ENCODE measurements around the gene HMGB1. TPM values are rescaled to one million over a fixed set of nuclear protein-coding genes. Genes with fewer than 3 reads are reported as not detected.

The HMGB1 gene
- total RNA-seq, 2 donors from 2014 or later: 264 to 274 TPM

- Histone ChIP-seq H3K36me3 (no peaks in the 10 kb centered on the region), H3K9me3 (no peaks in the 10 kb centered on the region), H3K27me3 (replicated peaks; ENCODE audit: insufficient read depth) (no peaks in the 10 kb centered on the region), H3K4me3 (no peak overlapping the region), H3K4me1 (replicated peaks) (peaks cover 4% of the 10 kb centered on the region), H3K27ac (peak overlapping the region in 1 of 2 donors; percentile 17)
- WGBS: 47% methylated on average over 6 of the region's 6 CpGs
- intact Hi-C loops (cut with DNase I): no loop called here
- TF ChIP-seq POLR2A (IDR thresholded peaks at IDR 0.05) (no peak), CTCF (IDR thresholded peaks at IDR 0.05) (no peak), POLR2AphosphoS5 (IDR thresholded peaks at IDR 0.05) (peak; percentile 58)
- peak; percentile 42 for DNase-seq (ENCODE audit: low spot score)
Observed at GRCh38 chr13:30480292-30480950, 14.7 kb upstream of the HMGB1 start.

GRCh38 chr13:30479883-30480219 lies 14.1 kb upstream of the HMGB1 start:
- no peak for DNase-seq (ENCODE audit: low spot score)
- WGBS: 81% methylated on average over 1 of the region's 1 CpG
- intact Hi-C loops (cut with DNase I): no loop called here

GRCh38 chr13:30479154-30479882 lies 13.6 kb upstream of the HMGB1 start:
- no peak for DNase-seq (ENCODE audit: low spot score)
- intact Hi-C loops (cut with DNase I): no loop called here
- Histone ChIP-seq H3K27ac (no peak overlapping the region), H3K4me3 (no peak overlapping the region), H3K27me3 (replicated peaks; ENCODE audit: insufficient read depth) (no peaks in the 10 kb centered on the region), H3K36me3 (no peaks in the 10 kb centered on the region), H3K4me1 (replicated peaks) (peaks cover 4% of the 10 kb centered on the region), H3K9me3 (no peaks in the 10 kb centered on the region)
- TF ChIP-seq POLR2AphosphoS5 (IDR thresholded peaks at IDR 0.05): no peak
- no peak for TF ChIP-seq POLR2A (IDR thresholded peaks at IDR 0.05)
- TF ChIP-seq CTCF (IDR thresholded peaks at IDR 0.05): no peak
- WGBS: 77% methylated on average over 5 of the region's 5 CpGs

More at GRCh38 chr13:30479883-30480219, 14.1 kb upstream of the HMGB1 start:
- peaks cover 4% of the 10 kb centered on the region for H3K4me1 ChIP-seq (replicated peaks)
- no peak for TF ChIP-seq POLR2A (IDR thresholded peaks at IDR 0.05)
- TF ChIP-seq CTCF (IDR thresholded peaks at IDR 0.05): no peak
- TF ChIP-seq POLR2AphosphoS5 (IDR thresholded peaks at IDR 0.05): no peak
- no peak overlapping the region for H3K4me3 ChIP-seq
- no peaks in the 10 kb centered on the region for H3K27me3 ChIP-seq (replicated peaks; ENCODE audit: insufficient read depth)
- no peak overlapping the region for H3K27ac ChIP-seq
- no peaks in the 10 kb centered on the region for H3K36me3 ChIP-seq
- no peaks in the 10 kb centered on the region for H3K9me3 ChIP-seq

- intact Hi-C loops (cut with DNase I): no loop called here
- peak; percentile 27 for DNase-seq (ENCODE audit: low spot score)
- WGBS: 39% methylated on average over 4 of the region's 4 CpGs
- peak overlapping the region in 1 of 2 donors; percentile 24 for H3K27ac ChIP-seq
- peak; percentile 42 for TF ChIP-seq POLR2AphosphoS5 (IDR thresholded peaks at IDR 0.05)
- TF ChIP-seq CTCF (IDR thresholded peaks at IDR 0.05): no peak
- H3K9me3 ChIP-seq: no peaks in the 10 kb centered on the region
- no peaks in the 10 kb centered on the region for H3K36me3 ChIP-seq
- H3K4me1 ChIP-seq (replicated peaks): peaks cover 4% of the 10 kb centered on the region
- H3K27me3 ChIP-seq (replicated peaks; ENCODE audit: insufficient read depth): no peaks in the 10 kb centered on the region
- no peak overlapping the region for H3K4me3 ChIP-seq
Observed at GRCh38 chr13:30477346-30478195, 11.8 kb upstream of the HMGB1 start.
